ENCODE measurements around the gene NFIB. TPM values are rescaled to one million over a fixed set of nuclear protein-coding genes. Genes with fewer than 3 reads are reported as not detected.

Gene NFIB
- total RNA-seq, 1 experiment from 2014 or later = 0.61 TPM

DNA sequence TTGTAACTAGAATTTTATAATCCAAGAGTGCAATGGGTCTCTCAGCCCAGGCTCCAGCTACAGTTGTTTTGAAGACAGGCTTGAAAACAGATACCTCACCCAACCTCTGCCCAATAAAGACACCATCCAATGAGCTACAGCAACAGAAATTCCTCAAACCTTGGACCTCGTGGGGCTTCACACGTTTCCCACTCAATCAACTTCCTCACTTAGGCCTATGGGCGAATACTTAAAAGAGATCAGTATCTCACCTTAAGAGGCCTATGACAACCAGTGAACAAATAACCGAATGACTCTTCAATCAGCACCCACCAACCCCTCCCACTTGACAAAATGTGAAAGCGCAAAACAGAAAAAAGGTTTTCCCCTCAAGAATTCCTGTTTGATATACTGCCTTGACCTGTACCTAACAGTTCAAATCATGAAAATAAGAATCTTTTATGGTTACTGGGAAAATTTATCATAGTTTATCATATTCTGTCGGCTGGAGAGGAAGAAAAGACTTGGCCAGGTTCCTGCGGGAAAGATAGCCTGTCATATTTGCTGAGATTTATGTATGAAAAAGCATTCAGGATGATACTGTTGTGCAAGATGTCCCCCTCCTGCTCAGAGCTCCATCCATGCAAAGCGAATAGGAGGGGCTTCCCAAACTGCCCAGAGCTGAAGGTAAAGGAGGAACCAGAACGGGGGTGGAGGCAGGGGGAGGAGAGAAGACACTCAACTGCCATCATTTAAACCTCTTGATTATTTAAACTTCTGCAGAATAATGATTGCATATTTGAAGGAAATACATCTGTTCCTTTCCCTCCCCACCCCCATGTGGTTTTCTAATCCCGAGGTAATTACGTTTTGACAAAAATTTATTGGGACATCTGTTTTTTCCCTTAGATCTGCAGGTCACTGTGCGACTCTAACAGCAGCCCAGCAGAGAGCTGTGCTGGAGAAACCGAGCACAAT is 256.3 kb downstream of the NFIB start:
- no peak for DNase-seq
- intact Hi-C loops (cut with micrococcal nuclease; ENCODE audit: unreplicated experiment) = no loop called here
- H3K9me3 ChIP-seq = no peaks in the 10 kb centered on the region
- no peaks in the 10 kb centered on the region for H3K27me3 ChIP-seq (replicated peaks; ENCODE audit: control insufficient read depth, insufficient read depth, low read length)
- H3K4me1 Mint-ChIP-seq (ENCODE audit: low read depth, unreplicated experiment) = no peaks in the 10 kb centered on the region
- no peak overlapping the region for H3K4me3 Mint-ChIP-seq (ENCODE audit: unreplicated experiment)
- no peaks in the 10 kb centered on the region for H3K36me3 ChIP-seq (ENCODE audit: control insufficient read depth, insufficient read depth, low read length)
- no peaks in the 10 kb centered on the region for H3K9me3 Mint-ChIP-seq (ENCODE audit: unreplicated experiment)
- POLR2A ChIA-PET = no interaction called here
- H3K27ac Mint-ChIP-seq (ENCODE audit: unreplicated experiment) = no peak overlapping the region
- no peaks in the 10 kb centered on the region for H3K27me3 Mint-ChIP-seq (ENCODE audit: insufficient read depth, unreplicated experiment)
- no peak overlapping the region for H3K4me3 ChIP-seq (ENCODE audit: low read depth, low read length)
- H3K36me3 Mint-ChIP-seq (ENCODE audit: insufficient read depth, unreplicated experiment) = peaks cover 4% of the 10 kb centered on the region
- BruUV-seq (replicated peaks) = no TSS peak
- TF ChIP-seq, protein P1, sequence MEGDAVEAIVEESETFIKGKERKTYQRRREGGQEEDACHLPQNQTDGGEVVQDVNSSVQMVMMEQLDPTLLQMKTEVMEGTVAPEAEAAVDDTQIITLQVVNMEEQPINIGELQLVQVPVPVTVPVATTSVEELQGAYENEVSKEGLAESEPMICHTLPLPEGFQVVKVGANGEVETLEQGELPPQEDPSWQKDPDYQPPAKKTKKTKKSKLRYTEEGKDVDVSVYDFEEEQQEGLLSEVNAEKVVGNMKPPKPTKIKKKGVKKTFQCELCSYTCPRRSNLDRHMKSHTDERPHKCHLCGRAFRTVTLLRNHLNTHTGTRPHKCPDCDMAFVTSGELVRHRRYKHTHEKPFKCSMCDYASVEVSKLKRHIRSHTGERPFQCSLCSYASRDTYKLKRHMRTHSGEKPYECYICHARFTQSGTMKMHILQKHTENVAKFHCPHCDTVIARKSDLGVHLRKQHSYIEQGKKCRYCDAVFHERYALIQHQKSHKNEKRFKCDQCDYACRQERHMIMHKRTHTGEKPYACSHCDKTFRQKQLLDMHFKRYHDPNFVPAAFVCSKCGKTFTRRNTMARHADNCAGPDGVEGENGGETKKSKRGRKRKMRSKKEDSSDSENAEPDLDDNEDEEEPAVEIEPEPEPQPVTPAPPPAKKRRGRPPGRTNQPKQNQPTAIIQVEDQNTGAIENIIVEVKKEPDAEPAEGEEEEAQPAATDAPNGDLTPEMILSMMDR (IDR thresholded peaks at IDR 0.05; ENCODE audit: insufficient read depth in 1 of 2, low read depth in 1 of 2, low read length in 1 of 2, severe bottlenecking in 1 of 2, unreplicated experiment in 1 of 2) = no peak
- no peaks in the 10 kb centered on the region for H3K4me1 ChIP-seq
- CTCF ChIA-PET = no interaction called here

DNA sequence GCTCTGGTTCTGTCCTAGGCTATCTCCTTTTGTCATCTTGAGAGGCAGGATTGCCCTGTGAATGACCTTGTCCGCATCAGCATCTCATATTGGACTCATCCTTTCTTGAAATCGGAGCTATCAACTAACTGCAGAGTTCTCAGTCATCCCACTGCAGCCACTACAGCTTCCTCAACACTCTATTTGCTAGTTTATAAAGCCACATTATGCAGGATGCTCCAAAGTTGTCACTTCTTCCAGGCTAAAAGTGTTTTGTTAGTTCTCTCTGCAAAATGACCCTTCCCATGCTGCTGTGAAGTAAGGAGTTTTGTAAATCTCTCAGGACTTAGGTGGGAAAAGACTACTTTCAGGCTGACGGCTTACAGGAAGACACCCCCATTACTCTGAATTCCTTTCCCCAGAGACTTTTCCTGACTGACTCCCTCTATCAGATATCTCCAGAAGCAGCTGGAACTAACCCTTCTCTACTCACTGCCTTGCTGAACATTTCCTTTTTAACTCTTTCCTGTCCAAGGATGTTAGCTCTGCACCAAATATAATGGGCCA is 257.6 kb downstream of the NFIB start:
- no peaks in the 10 kb centered on the region for H3K4me1 Mint-ChIP-seq (ENCODE audit: low read depth, unreplicated experiment)
- no peaks in the 10 kb centered on the region for H3K9me3 Mint-ChIP-seq (ENCODE audit: unreplicated experiment)
- no peaks in the 10 kb centered on the region; the same call in 1 of the 2 replicates for H3K9me3 ChIP-seq
- H3K27ac Mint-ChIP-seq (ENCODE audit: unreplicated experiment) = no peak overlapping the region
- TF ChIP-seq, protein P1 (IDR thresholded peaks at IDR 0.05; ENCODE audit: insufficient read depth in 1 of 2, low read depth in 1 of 2, low read length in 1 of 2, severe bottlenecking in 1 of 2, unreplicated experiment in 1 of 2) = no peak
- CTCF ChIA-PET = no interaction called here
- no peaks in the 10 kb centered on the region for H3K27me3 Mint-ChIP-seq (ENCODE audit: insufficient read depth, unreplicated experiment)
- intact Hi-C loops (cut with micrococcal nuclease; ENCODE audit: unreplicated experiment) = no loop called here
- no peaks in the 10 kb centered on the region for H3K36me3 ChIP-seq (ENCODE audit: control insufficient read depth, insufficient read depth, low read length)
- BruUV-seq (replicated peaks) = no TSS peak
- H3K27me3 ChIP-seq (replicated peaks; ENCODE audit: control insufficient read depth, insufficient read depth, low read length) = no peaks in the 10 kb centered on the region
- DNase-seq = no peak
- no peaks in the 10 kb centered on the region for H3K4me1 ChIP-seq
- POLR2A ChIA-PET = no interaction called here
- H3K4me3 Mint-ChIP-seq (ENCODE audit: unreplicated experiment) = no peak overlapping the region
- H3K36me3 Mint-ChIP-seq (ENCODE audit: insufficient read depth, unreplicated experiment) = peaks cover 4% of the 10 kb centered on the region
- no peak overlapping the region for H3K4me3 ChIP-seq (ENCODE audit: low read depth, low read length)

DNA sequence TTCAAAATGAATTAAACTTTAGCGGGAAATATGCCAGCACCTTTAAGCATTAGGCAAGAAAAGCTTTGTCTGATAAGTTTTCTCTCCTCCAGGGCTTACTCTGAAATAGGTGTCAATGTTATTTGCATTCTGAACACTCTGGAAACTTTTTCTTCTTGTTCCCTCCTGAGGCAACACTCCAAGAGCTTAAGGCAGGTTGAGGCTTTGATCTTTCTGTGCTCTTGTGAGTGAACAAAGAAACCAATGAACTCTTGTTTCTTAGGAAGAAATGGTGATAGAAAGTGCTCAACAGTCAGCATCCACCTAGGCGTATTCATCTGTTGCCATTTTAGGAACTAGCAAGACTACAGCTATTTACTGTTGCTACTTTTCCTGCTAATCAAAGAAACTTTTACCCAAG is 259.8 kb downstream of the NFIB start:
- H3K27me3 ChIP-seq (replicated peaks; ENCODE audit: control insufficient read depth, insufficient read depth, low read length) = no peaks in the 10 kb centered on the region
- intact Hi-C loops (cut with micrococcal nuclease; ENCODE audit: unreplicated experiment) = no loop called here
- no peaks in the 10 kb centered on the region for H3K36me3 ChIP-seq (ENCODE audit: control insufficient read depth, insufficient read depth, low read length)
- no peaks in the 10 kb centered on the region for H3K9me3 Mint-ChIP-seq (ENCODE audit: unreplicated experiment)
- no peaks in the 10 kb centered on the region for H3K4me1 ChIP-seq
- no peaks in the 10 kb centered on the region; the same call in 1 of the 2 replicates for H3K9me3 ChIP-seq
- H3K4me1 Mint-ChIP-seq (ENCODE audit: low read depth, unreplicated experiment) = no peaks in the 10 kb centered on the region
- H3K4me3 Mint-ChIP-seq (ENCODE audit: unreplicated experiment) = no peak overlapping the region
- ChIA-PET CTCF (no interaction called here), POLR2A (no interaction called here)
- DNase-seq = no peak
- TF ChIP-seq, protein P1 (IDR thresholded peaks at IDR 0.05; ENCODE audit: insufficient read depth in 1 of 2, low read depth in 1 of 2, low read length in 1 of 2, severe bottlenecking in 1 of 2, unreplicated experiment in 1 of 2) = no peak
- no peak overlapping the region for H3K4me3 ChIP-seq (ENCODE audit: low read depth, low read length)
- peaks cover 4% of the 10 kb centered on the region for H3K36me3 Mint-ChIP-seq (ENCODE audit: insufficient read depth, unreplicated experiment)
- H3K27me3 Mint-ChIP-seq (ENCODE audit: insufficient read depth, unreplicated experiment) = no peaks in the 10 kb centered on the region
- BruUV-seq (replicated peaks) = no TSS peak
- H3K27ac Mint-ChIP-seq (ENCODE audit: unreplicated experiment) = no peak overlapping the region
